ENCODE results near the gene PLCB3.
A peak's percentile ranks its signal among the peaks of the same experiment; 100 is the strongest.

The PLCB3 gene

GRCh38 chr11:64241491-64242374, 9.6 kb upstream of the PLCB3 start:
- H3K9ac ChIP-seq (ENCODE audit: low read length) = peak overlapping the region; percentile 88
- no peaks in the 10 kb centered on the region for H3K27me3 ChIP-seq (ENCODE audit: low read depth, low read length)
- peaks cover 55% of the 10 kb centered on the region for H3K79me2 ChIP-seq (ENCODE audit: low read length)
- peaks cover 41% of the 10 kb centered on the region for H3K36me3 ChIP-seq (replicated peaks; ENCODE audit: low read depth, low read length)
- H3K27ac ChIP-seq (ENCODE audit: low read length) = peak overlapping the region; percentile 73
- no peak overlapping the region for H2AFZ ChIP-seq (ENCODE audit: low read depth, low read length)
- peaks cover 56% of the 10 kb centered on the region for H3K4me1 ChIP-seq (ENCODE audit: low read length)
- no peaks in the 10 kb centered on the region for H3K9me3 ChIP-seq (ENCODE audit: insufficient read depth, low read length)
- TF ChIP-seq EZH2phosphoT487 (IDR thresholded peaks at IDR 0.05; ENCODE audit: low read depth) = no peak
- no peak for TF ChIP-seq CTCF (IDR thresholded peaks at IDR 0.05; ENCODE audit: low read depth, low read length)
- H3K4me3 ChIP-seq (ENCODE audit: low read length) = peak overlapping the region; percentile 84
- H4K20me1 ChIP-seq (ENCODE audit: insufficient read depth, low read length) = 0 out of 2 replicates have a peak, but pooled peaks cover 3% of the 10 kb centered on the region
- peak overlapping the region; percentile 89 for H3K4me2 ChIP-seq (ENCODE audit: low read length)

- peaks cover 50% of the 10 kb centered on the region for H3K4me1 ChIP-seq (ENCODE audit: low read length)
- peaks cover 59% of the 10 kb centered on the region for H3K79me2 ChIP-seq (ENCODE audit: low read length)
- H3K27ac ChIP-seq (ENCODE audit: low read length) = no peak overlapping the region
- 0 out of 2 replicates have a peak, but pooled peaks cover 3% of the 10 kb centered on the region for H4K20me1 ChIP-seq (ENCODE audit: insufficient read depth, low read length)
- TF ChIP-seq EZH2phosphoT487 (IDR thresholded peaks at IDR 0.05; ENCODE audit: low read depth) (no peak), CTCF (IDR thresholded peaks at IDR 0.05; ENCODE audit: low read depth, low read length) (no peak)
- H3K9me3 ChIP-seq (ENCODE audit: insufficient read depth, low read length) = no peaks in the 10 kb centered on the region
- H3K27me3 ChIP-seq (ENCODE audit: low read depth, low read length) = no peaks in the 10 kb centered on the region
- H2AFZ ChIP-seq (ENCODE audit: low read depth, low read length) = no peak overlapping the region
- peak overlapping the region; percentile 89 for H3K4me2 ChIP-seq (ENCODE audit: low read length)
- H3K9ac ChIP-seq (ENCODE audit: low read length) = no peak overlapping the region
- H3K36me3 ChIP-seq (replicated peaks; ENCODE audit: low read depth, low read length) = peaks cover 29% of the 10 kb centered on the region
- H3K4me3 ChIP-seq (ENCODE audit: low read length) = no peak overlapping the region
Measured at GRCh38 chr11:64243236-64243854, 8.0 kb upstream of the PLCB3 start.

- Histone ChIP-seq H4K20me1 (ENCODE audit: insufficient read depth, low read length) (0 out of 2 replicates have a peak, but pooled peaks cover 3% of the 10 kb centered on the region), H3K9me3 (ENCODE audit: insufficient read depth, low read length) (no peaks in the 10 kb centered on the region), H3K4me3 (ENCODE audit: low read length) (no peak overlapping the region), H3K36me3 (replicated peaks; ENCODE audit: low read depth, low read length) (peaks cover 22% of the 10 kb centered on the region), H3K27me3 (ENCODE audit: low read depth, low read length) (no peaks in the 10 kb centered on the region), H3K4me1 (ENCODE audit: low read length) (peaks cover 42% of the 10 kb centered on the region), H3K4me2 (ENCODE audit: low read length) (no peak overlapping the region), H2AFZ (ENCODE audit: low read depth, low read length) (no peak overlapping the region), H3K27ac (ENCODE audit: low read length) (no peak overlapping the region), H3K79me2 (ENCODE audit: low read length) (peaks cover 59% of the 10 kb centered on the region), H3K9ac (ENCODE audit: low read length) (no peak overlapping the region)
- TF ChIP-seq EZH2phosphoT487 (IDR thresholded peaks at IDR 0.05; ENCODE audit: low read depth) = no peak
- TF ChIP-seq CTCF (IDR thresholded peaks at IDR 0.05; ENCODE audit: low read depth, low read length) = no peak
Measured at GRCh38 chr11:64244107-64244506, 7.2 kb upstream of the PLCB3 start.

GRCh38 chr11:64244966-64245365, 6.4 kb upstream of the PLCB3 start:
- Histone ChIP-seq H3K9ac (ENCODE audit: low read length) (peak overlapping the region; percentile 100), H3K27me3 (ENCODE audit: low read depth, low read length) (no peaks in the 10 kb centered on the region), H3K4me2 (ENCODE audit: low read length) (peak overlapping the region; percentile 87), H3K9me3 (ENCODE audit: insufficient read depth, low read length) (no peaks in the 10 kb centered on the region), H4K20me1 (ENCODE audit: insufficient read depth, low read length) (0 out of 2 replicates have a peak, but pooled peaks cover 3% of the 10 kb centered on the region), H3K4me3 (ENCODE audit: low read length) (peak overlapping the region; percentile 97), H2AFZ (ENCODE audit: low read depth, low read length) (no peak overlapping the region), H3K27ac (ENCODE audit: low read length) (peak overlapping the region; percentile 78), H3K36me3 (replicated peaks; ENCODE audit: low read depth, low read length) (peaks cover 19% of the 10 kb centered on the region), H3K79me2 (ENCODE audit: low read length) (peaks cover 59% of the 10 kb centered on the region), H3K4me1 (ENCODE audit: low read length) (peaks cover 36% of the 10 kb centered on the region)
- no peak for TF ChIP-seq CTCF (IDR thresholded peaks at IDR 0.05; ENCODE audit: low read depth, low read length)
- no peak for TF ChIP-seq EZH2phosphoT487 (IDR thresholded peaks at IDR 0.05; ENCODE audit: low read depth)

Measured in OCI-LY3 (cell line).